22Rv1 (cell line): Measurements from ENCODE around the gene AP5S1.

Experiments
- CTCF ChIP-seq: fragments of 450-650 bp; IDR thresholded peaks from 2 replicates; pipeline ENCODE4 v1.5.1; 2017; ENCODE audit warnings: mild to moderate bottlenecking
- ZFX ChIP-seq: fragments of 450-650 bp; IDR thresholded peaks from 2 replicates; pipeline ENCODE4 v1.6.1; 2017; ENCODE audit warnings: antibody characterized with exemption, borderline replicate concordance

GRCh38 chr20:3876676-3877075 is 56.3 kb downstream of the AP5S1 start:
- no peak for TF ChIP-seq CTCF
- TF ChIP-seq ZFX, result no peak
